Heart right ventricle (tissue), 16 donors: Measurements from ENCODE around the gene HOXB9. TPM values are rescaled to one million over a fixed set of nuclear protein-coding genes. Genes with fewer than 3 reads are reported as not detected.

Source experiments
- ATAC-seq, 8 donors: fragments of 200-7000 bp; cut with Tn5 transposase; one replicate each; pipeline ENCODE4 v1.9.1; 2020; ENCODE audit warnings: mild to moderate bottlenecking in 8 of 8, moderate library complexity in 8 of 8, moderate number of reproducible peaks in 1 of 8
- DNase-seq, 2 donors: peaks; one replicate each; pipeline ENCODE4 v3.0.0-alpha.2; 2020
- H3K27ac ChIP-seq, 10 donors: fragments of 200-600 bp; sonication (generic) in 2 of 10; one replicate each; pipeline versions ENCODE4 v1.5.0 to v1.8.0; 2020 to 2022; ENCODE audit warnings: mild to moderate bottlenecking in 3 of 10
- H3K27me3 ChIP-seq, 7 donors: fragments of 200-600 bp; one replicate each; pipeline ENCODE4 v1.8.0; 2021 to 2022; ENCODE audit warnings: mild to moderate bottlenecking in 2 of 7
- H3K36me3 ChIP-seq, 9 donors: fragments of 200-600 bp; sonication (generic) in 1 of 9; one replicate each; pipeline versions ENCODE4 v1.5.0 to v1.8.0; 2020 to 2022; ENCODE audit warnings: mild to moderate bottlenecking in 2 of 9
- H3K4me1 ChIP-seq, 9 donors: fragments of 200-600 bp; sonication (generic) in 1 of 9; one replicate each; pipeline versions ENCODE4 v1.5.0 to v1.8.0; 2020 to 2022; ENCODE audit warnings: mild to moderate bottlenecking in 4 of 9
- H3K4me3 ChIP-seq, 10 donors: fragments of 200-600 bp; sonication (generic) in 2 of 10; one replicate each; pipeline versions ENCODE4 v1.5.0 to v1.8.0; 2020 to 2022; ENCODE audit warnings: mild to moderate bottlenecking in 7 of 10, moderate library complexity in 2 of 10
- H3K9me3 ChIP-seq, 11 donors: fragments of 200-600 bp in 10 of 11; sonication (generic) in 2 of 11; one replicate each; pipeline versions ENCODE4 v1.5.0 to v1.8.0; 2013 to 2022; ENCODE audit warnings: mild to moderate bottlenecking in 2 of 11, control low read depth in 1 of 11, moderate library complexity in 1 of 11
- WGBS, 2 donors: extraction: QIAGEN DNeasy Blood & Tissue Kit; methylation state at CpG; one replicate each; pipeline ENCODE4 v1.1.7; 2013; ENCODE audit warnings: inconsistent platforms in 1 of 2; 5-methylcytosine and 5-hydroxymethylcytosine counted together
- intact Hi-C, 10 donors: fragments of 100-400 bp; cut with DNase I; formaldehyde crosslinking; loops; one replicate each; pipeline versions ENCODE4 v1.11.1 to v1.14.2; 2022
- polyA plus RNA-seq, 2 donors: library from polyadenylated mRNA; stranded (reverse); fragments of 200-250 nt; gene quantifications; one replicate each; pipeline ENCODE4 v1.2.3, GENCODE V29; 2013
- total RNA-seq, 10 donors: library from RNA; stranded (reverse); fragmentation: NEBNext Ultra II Directional in 3 of 10; extraction: Animal tissue kit (Norgen Biotek cat#: 25700) in 3 of 10; gene quantifications; one replicate each; pipeline versions ENCODE4 v1.2.1 to v1.2.4, GENCODE V29; 2021 to 2023
- TF ChIP-seq, protein P1 (sequence below), 9 donors: fragments of 200-600 bp; sonication (generic) in 2 of 9; IDR thresholded peaks; one replicate each; pipeline versions ENCODE4 v1.5.0 to v1.8.0; 2021 to 2022; ENCODE audit warnings: antibody characterized with exemption in 9 of 9, mild to moderate bottlenecking in 5 of 9, moderate library complexity in 1 of 9
- donor health status: Arrhythmogenic right ventricular cardiomyopathy.
- donor health status: ischemic (EF 13 %, LVEDD 7.1; RV severe dilation, severe dysfunction).
- donor health status: healthy with polysubstance abuse.
- donor health status: DM: no; HTN: yes; CAD: no.
- donor health status: DM: no; HTN: no; CAD: no.
- donor health status: ischemic (EF 25% LVEDD 6.9; RV normal size, moderate dysfunction).
- donor health status: ischemic (EF 25% LVEDD 5.7; RV mildly dilated, moderate dysfunction).
- donor health status: healthy.
- donor health status: DM: yes; HTN: yes; CAD: no.
- donor health status: Ischemic cardiomyopathy.
- donor health status: ischemic (EF 35%, LVEDD 5.7; RV mildly dilated, moderate dysfunction).
- donor health status: nonischemic (EF 11% LVEDD 7.7; RV severe dilation, severe dysfunction).
- donor health status: DM: yes; HTN: yes; CAD: no.
- donor health status: PGD.
- donor health status: ischemic (EF 29% LVEDD 5.4; RV normal size, mild dysfunction).
- donor health status: nonischemic (EF 23%, LVEDD 6.1; RV moderate dilation, normal function).

Gene HOXB9
- total and polyA plus RNA-seq, 12 donors, result not detected

GRCh38 chr17:48597528-48597777 is 28.7 kb downstream of the HOXB9 start:
- intact Hi-C loops, result loop anchor here in 3 of 10 donors (10.0 kb wide), 2 partner anchors 253 to 263 kb away; no protein-coding TSS in a partner anchor

GRCh38 chr17:48596735-48597527 is 29.2 kb downstream of the HOXB9 start:
- intact Hi-C loops, result loop anchor here in 3 of 10 donors (10.0 kb wide), 2 partner anchors 252 to 262 kb away; no protein-coding TSS in a partner anchor
- DNase-seq (no peak), ATAC-seq (no peak)
- H3K27ac ChIP-seq, result peak overlapping the region in 2 of 10 donors; percentile 34 to 71
- no peaks in the 10 kb centered on the region for H3K9me3 ChIP-seq
- peaks cover 69 to 100% (median 98%) of the 10 kb centered on the region in 7 donors for H3K27me3 ChIP-seq
- H3K36me3 ChIP-seq, result no peaks in the 10 kb centered on the region
- peaks cover 3 to 55% (median 22%) of the 10 kb centered on the region in 9 donors for H3K4me1 ChIP-seq
- TF ChIP-seq, protein P1, sequence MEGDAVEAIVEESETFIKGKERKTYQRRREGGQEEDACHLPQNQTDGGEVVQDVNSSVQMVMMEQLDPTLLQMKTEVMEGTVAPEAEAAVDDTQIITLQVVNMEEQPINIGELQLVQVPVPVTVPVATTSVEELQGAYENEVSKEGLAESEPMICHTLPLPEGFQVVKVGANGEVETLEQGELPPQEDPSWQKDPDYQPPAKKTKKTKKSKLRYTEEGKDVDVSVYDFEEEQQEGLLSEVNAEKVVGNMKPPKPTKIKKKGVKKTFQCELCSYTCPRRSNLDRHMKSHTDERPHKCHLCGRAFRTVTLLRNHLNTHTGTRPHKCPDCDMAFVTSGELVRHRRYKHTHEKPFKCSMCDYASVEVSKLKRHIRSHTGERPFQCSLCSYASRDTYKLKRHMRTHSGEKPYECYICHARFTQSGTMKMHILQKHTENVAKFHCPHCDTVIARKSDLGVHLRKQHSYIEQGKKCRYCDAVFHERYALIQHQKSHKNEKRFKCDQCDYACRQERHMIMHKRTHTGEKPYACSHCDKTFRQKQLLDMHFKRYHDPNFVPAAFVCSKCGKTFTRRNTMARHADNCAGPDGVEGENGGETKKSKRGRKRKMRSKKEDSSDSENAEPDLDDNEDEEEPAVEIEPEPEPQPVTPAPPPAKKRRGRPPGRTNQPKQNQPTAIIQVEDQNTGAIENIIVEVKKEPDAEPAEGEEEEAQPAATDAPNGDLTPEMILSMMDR (IDR thresholded peaks at IDR 0.05), result no peak
- WGBS, 2 donors, result 7 to 9% methylated on average over 23 to 26 of the region's 26 CpGs
- H3K4me3 ChIP-seq, result peak overlapping the region; percentile 24 to 56 (median 40)

More at GRCh38 chr17:48597528-48597777, 28.7 kb downstream of the HOXB9 start:
- TF ChIP-seq, protein P1 (IDR thresholded peaks at IDR 0.05), result no peak
- H3K4me3 ChIP-seq, result peak overlapping the region; percentile 24 to 56 (median 40)
- H3K4me1 ChIP-seq, result peaks cover 3 to 55% (median 25%) of the 10 kb centered on the region in 9 donors
- whole genome bisulfite sequencing, 2 donors, result 2 to 3% methylated on average over 15 to 16 of the region's 16 CpGs
- ATAC-seq (peak in 1 of 8 donors; percentile 33), DNase-seq (no peak)
- H3K27me3 ChIP-seq, result peaks cover 69 to 100% (median 98%) of the 10 kb centered on the region in 7 donors
- no peaks in the 10 kb centered on the region for H3K9me3 ChIP-seq
- peak overlapping the region in 5 of 10 donors; percentile 3 to 71 (median 34) for H3K27ac ChIP-seq
- H3K36me3 ChIP-seq, result no peaks in the 10 kb centered on the region

GRCh38 chr17:48596000-48596734 is 30.0 kb downstream of the HOXB9 start:
- H3K36me3 ChIP-seq, result no peaks in the 10 kb centered on the region
- H3K4me1 ChIP-seq, result peaks cover 3 to 52% (median 22%) of the 10 kb centered on the region in 9 donors
- TF ChIP-seq, protein P1 (IDR thresholded peaks at IDR 0.05), result no peak
- DNase-seq, result no peak
- no peaks in the 10 kb centered on the region for H3K9me3 ChIP-seq
- WGBS, 2 donors, result 5 to 8% methylated on average over 51 to 54 of the region's 54 CpGs
- peak overlapping the region in 3 of 10 donors; percentile 3 to 56 (median 56) for H3K4me3 ChIP-seq
- no peak for ATAC-seq
- intact Hi-C loops, result loop anchor here in 3 of 10 donors (10.0 kb wide), 2 partner anchors 251 to 261 kb away; no protein-coding TSS in a partner anchor
- peaks cover 66 to 100% (median 98%) of the 10 kb centered on the region in 7 donors for H3K27me3 ChIP-seq
- H3K27ac ChIP-seq, result no peak overlapping the region

DNA sequence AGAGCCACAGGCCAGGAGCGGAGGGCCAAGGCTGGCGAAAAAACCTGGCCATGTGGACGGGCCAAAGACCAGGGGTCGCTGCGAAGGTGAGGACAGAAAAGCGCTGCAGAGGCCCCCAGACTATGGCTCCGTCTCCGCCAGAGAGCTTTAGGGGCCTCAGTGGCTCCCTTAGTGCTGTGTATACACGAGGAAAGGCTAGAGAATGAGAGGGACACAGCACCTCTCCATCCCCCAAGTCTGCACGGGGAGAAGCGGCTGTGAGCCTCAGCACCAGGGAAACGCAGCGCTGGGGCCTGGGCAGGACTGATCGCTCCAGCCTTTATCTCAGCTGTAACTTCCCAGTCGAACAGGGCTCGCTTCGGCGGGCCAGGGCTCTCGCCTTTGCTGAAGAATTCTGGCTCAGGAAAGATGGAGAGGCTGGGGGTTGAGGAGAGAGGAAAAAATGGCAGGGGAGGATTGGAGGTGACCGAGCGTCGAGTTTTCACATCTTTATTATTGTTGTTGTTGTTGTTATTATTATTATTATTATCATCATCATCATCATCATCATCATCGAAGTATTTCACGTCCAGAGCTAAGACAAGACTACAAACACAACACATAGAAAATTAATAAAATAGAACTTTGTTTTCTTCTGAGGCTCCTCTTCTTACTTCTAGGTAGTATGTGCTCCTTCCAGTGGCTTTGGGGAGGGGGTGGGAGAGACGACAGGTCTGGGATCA is 30.7 kb downstream of the HOXB9 start:
- peaks cover 61 to 100% (median 100%) of the 10 kb centered on the region in 7 donors for H3K27me3 ChIP-seq
- WGBS, 2 donors, result 28 to 30% methylated on average over 25 of the region's 25 CpGs

More for the DNA sequence above, 30.7 kb downstream of the HOXB9 start:
- intact Hi-C loops, result loop anchor here in 3 of 10 donors (10.0 kb wide), 2 partner anchors 251 to 261 kb away; no protein-coding TSS in a partner anchor
- no peak for DNase-seq
- Histone ChIP-seq H3K4me3 (no peak overlapping the region), H3K4me1 (peaks cover 3 to 52% (median 22%) of the 10 kb centered on the region in 9 donors), H3K9me3 (no peaks in the 10 kb centered on the region), H3K27ac (no peak overlapping the region), H3K36me3 (no peaks in the 10 kb centered on the region)
- TF ChIP-seq, protein P1 (IDR thresholded peaks at IDR 0.05), result no peak
- ATAC-seq, result no peak
